ENCODE results near the gene EIF1AD.
"Not testable (repeated sequence)": the region's sequence is repeated elsewhere in the genome, so short reads cannot be mapped to it uniquely, and the experiment has no call there.

Gene EIF1AD, protein sequence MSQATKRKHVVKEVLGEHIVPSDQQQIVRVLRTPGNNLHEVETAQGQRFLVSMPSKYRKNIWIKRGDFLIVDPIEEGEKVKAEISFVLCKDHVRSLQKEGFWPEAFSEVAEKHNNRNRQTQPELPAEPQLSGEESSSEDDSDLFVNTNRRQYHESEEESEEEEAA

DNA sequence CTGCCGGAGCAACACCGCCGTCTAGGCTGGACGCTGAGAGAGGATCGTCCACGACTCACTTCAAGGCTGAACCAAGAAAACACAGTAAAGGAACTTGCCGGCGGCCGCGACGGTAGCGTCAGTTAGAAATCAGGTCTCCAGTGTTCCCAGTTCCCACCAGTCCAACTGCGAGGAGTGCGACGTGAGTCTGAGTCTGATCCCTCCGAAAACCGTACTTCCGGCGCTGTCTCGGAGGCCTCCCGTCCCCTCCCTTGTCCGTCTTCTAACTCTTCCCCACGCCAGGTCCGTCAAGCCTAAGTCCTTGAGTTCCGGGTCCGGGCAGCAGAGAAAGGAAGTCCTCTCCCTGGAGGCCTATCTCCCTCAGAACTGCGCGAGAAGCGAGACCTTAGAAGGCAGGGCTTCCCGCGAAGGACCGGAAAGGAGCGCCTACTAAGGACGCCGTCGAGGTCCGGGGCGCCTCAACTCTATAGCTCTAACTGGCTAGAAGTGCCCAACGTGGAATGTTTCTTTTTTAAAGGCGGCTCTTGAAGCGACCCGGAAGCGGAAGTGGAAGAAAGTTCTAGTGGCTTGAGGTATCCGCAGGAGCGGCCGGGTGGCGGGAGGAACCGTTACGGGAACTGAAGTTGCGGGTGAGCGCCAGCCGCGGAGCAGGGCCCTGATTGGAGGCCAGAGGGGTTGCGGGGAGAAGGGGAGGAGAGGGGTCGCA is at the start of gene EIF1AD, which contains the start of gene BANF1:
TSS of gene EIF1AD (minus strand) at position 216 of the 706 bp plus-strand sequence. CDS start 1,768 bp downstream, outside the sequence.
TSS of gene BANF1 (plus strand) at position 562 of the 706 bp plus-strand sequence. CDS start 748 bp downstream, outside the sequence.
- peak; percentile 97 for DNase-seq (ENCODE audit: low spot score)

DNA sequence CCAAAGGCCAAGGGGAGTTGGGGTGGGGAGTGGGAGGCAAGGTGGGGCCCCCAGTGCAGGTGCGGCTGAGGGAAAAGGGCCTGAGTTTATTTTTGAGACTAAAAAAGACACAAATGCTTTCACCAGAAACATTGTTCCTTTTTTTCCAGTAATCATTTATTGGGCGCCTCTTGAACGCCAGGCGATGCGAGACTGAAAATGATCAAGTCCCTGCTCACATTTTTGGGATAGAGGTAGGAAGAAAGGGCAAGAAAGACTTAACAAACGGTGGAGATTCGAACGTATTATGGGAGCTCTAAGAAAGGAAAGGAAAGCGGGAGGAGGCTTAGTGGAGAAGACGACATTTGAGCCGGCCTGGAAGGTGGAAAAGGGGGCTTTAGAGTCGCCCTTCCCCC is 49.4 kb upstream of the EIF1AD start:
- no peak for DNase-seq (ENCODE audit: low spot score)

- DNase-seq (ENCODE audit: low spot score) = no peak
Observed at GRCh38 chr11:66050581-66051231, 48.7 kb upstream of the EIF1AD start.

DNA sequence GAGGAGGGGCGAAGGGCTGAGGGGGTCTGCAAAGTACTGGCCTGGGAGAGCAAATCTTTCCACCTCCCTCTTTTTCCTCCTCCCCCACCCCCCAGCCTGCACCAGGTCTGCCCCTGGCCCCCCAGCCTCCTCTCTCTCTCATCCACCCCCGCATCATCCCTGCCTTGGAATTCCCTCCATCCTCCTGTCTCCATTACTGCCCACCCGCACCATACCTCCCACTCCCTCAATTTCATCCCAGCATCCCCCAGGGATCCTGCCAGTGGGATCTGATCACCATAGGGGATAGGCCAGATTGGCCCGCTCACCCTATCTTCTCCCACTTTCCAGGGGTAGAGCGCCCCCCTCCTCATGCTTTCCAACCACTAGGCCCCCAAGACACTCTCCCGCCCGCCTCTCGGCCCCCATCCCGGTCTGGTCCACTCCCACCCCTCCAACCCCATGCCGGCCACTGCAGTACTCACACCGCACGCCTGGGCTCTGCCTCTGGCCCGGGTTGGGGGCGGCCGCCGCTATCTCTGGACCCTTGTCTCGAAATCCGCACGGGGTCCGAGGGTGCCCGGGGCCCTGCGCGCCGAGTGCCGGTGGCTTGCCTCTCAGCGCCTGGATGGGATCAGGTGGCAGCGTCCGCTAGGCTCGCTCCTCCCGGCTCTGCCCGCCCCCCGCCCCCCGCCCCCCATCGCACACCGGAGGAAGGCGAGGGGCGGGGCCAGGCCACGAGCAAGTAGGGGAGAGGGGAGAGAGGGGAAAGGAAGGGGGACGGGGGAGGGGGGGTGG is 46.8 kb upstream of the EIF1AD start, which contains the start of gene GAL3ST3:
TSS of gene GAL3ST3 (minus strand) at position 615 of the 777 bp plus-strand sequence. CDS start 3,746 bp downstream, outside the sequence.
- DNase-seq (ENCODE audit: low spot score) = no peak

- DNase-seq (ENCODE audit: low spot score) = no peak
Observed at GRCh38 chr11:66047541-66048365, 45.8 kb upstream of the EIF1AD start.

GRCh38 chr11:66046901-66047300 is 44.9 kb upstream of the EIF1AD start:
- DNase-seq (ENCODE audit: low spot score) = no peak

- peak; percentile 89 for DNase-seq (ENCODE audit: low spot score)
Observed at GRCh38 chr11:66045177-66045639, 43.3 kb upstream of the EIF1AD start.

GRCh38 chr11:66044757-66045156 is 42.8 kb upstream of the EIF1AD start:
- no peak for DNase-seq (ENCODE audit: low spot score)

- DNase-seq (ENCODE audit: low spot score) = no peak
Observed at GRCh38 chr11:66042996-66043906, 41.3 kb upstream of the EIF1AD start.

DNA sequence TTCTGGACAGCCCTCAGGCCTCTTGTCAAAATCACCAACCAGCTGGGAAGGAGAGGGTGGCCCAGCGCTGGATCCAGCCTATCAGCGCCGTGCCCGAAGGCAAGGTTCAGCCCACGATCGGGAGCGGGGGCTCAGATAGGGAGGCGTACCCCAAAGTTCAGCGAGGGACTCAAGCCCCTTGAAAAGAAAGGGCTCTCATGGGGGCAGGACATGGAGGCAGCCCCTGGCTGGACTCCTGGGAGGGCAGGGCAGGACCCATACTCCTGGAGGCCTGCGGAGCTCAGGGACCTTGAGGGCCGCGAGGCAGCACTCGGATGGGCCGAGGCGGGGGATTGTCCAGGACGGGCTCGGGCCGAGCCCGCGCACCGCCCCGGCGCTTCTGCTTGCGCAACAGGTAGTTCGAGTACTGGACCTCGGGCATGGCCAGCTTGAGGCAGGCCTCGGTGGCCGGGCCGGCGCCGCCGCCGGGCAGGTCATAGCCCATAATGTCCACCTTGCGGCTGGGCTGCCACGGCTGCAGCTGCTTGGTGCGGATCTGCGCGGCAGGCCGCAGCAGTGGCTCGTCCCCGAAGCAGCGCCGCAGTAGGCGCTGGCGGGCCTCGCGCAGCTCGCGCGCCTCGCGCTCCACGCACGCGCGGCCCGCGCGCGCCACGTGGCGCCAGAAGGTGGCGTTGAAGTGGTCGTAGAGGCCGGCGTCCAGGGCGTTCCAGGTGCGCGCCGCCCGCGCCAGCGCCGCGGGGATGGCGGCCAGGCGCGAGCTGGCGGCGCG is 40.5 kb upstream of the EIF1AD start:
- DNase-seq (ENCODE audit: low spot score) = no peak

DNA sequence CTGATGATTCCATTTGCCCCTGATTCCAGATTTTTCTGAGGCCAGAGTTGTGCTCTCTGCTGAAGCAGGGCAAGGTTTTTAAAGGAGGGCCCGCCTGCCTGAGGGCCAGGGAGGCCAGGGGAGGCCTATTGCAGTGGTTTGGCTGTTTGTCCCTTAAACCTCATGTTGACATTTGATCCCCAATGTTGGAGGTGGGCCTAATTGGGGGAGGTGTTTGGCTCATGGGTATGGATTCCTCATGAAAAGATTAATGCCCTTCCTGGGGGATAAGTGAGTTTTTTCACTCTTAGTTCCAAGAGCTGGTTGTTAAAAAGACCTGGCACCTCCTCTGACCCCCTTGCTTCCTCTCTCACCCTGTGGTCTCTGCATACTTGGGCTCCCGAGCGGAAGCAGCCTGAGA is 37.8 kb upstream of the EIF1AD start:
- no peak for DNase-seq (ENCODE audit: low spot score)

DNA sequence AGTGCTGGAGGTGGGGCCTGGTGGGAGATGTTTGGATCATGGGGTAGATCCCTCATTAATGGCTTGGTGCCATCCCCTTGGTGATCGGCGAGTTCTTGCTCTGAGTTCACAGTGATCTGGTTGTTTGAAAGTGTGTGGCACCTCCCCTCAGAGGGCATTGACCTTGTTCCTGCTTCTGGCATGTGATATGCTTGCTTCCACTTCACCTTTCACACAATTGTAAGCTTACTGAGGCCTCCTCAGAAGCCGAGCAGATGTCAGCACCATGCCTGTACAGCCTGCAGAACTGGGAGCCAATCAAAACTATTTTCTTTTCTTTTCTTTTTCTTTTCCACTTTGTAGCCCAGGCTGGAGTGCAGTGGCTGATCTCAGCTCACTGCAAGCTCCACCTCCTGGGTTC is 35.4 kb upstream of the EIF1AD start:
- no peak for DNase-seq (ENCODE audit: low spot score)

GRCh38 chr11:66036334-66036710 is 34.4 kb upstream of the EIF1AD start:
- DNase-seq (ENCODE audit: low spot score) = no peak

DNA sequence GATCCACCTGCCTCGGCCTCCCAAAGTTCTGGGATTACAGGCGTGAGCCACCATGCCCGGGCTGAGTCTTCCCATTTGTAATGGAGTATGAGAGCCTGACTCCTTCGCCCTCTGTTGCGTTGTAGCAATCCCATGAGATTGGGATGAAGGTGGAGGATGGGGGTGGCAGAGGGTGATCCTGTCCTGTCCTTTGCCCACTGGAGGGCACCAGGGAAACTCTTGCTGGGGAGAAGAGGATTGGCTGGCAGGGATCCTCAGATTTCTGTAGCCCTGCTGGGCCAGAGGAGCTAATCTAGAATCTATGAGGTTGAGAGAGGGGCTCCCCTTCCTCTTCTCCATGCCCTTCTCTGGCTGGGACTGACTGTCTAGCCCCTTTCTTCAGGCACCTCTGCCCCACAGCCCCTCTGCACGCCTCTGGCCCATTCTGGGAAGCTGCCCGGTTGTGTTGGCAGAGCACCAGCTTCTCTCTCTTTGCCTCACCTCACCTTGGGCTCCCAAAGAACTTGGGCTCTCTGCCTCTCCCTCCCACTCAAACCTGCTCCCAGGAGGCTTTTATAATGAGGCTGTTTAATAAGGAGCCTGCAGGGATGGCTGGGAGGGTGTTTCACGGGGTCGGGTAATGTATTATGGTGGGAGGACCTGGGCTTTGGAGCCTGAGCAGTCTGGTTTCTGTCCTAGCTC is 33.8 kb upstream of the EIF1AD start:
- no peak for DNase-seq (ENCODE audit: low spot score)

- no peak for DNase-seq (ENCODE audit: low spot score)
Observed at GRCh38 chr11:66032957-66033735, 31.2 kb upstream of the EIF1AD start.

- no peak for DNase-seq (ENCODE audit: low spot score)
Observed at GRCh38 chr11:66026017-66026529, 24.1 kb upstream of the EIF1AD start, which contains the start of gene CATSPER1. Gene CATSPER1 (minus strand): TSS chr11:66026479. CDS start chr11:66026379, 100 bp downstream.

GRCh38 chr11:66023186-66023440 is 21.2 kb upstream of the EIF1AD start:
- DNase-seq (ENCODE audit: low spot score) = not testable (repeated sequence)

Measured in Ammon's horn (tissue), 1 donor.